Stomach (tissue), 4 donors: ENCODE data around the gene BUD13.

Experiments used
- EP300 ChIP-seq: sonication (generic); formaldehyde crosslinking; IDR thresholded peaks from one replicate; pipeline ENCODE4 v1.6.1; 2017; ENCODE audit warnings: antibody characterized with exemption
- POLR2A ChIP-seq, 4 donors: fragments of 450-650 bp; IDR thresholded peaks; one replicate each; pipeline ENCODE4 v1.6.1; 2016; ENCODE audit warnings: antibody characterized with exemption in 4 of 4, control low read depth in 2 of 4, mild to moderate bottlenecking in 1 of 4, moderate library complexity in 1 of 4
- POLR2AphosphoS5 ChIP-seq, 3 donors: sonication (generic); formaldehyde crosslinking; IDR thresholded peaks; one replicate each; pipeline ENCODE4 v1.6.1; 2016; ENCODE audit warnings: antibody characterized with exemption in 3 of 3
- TF ChIP-seq, protein P1 (sequence below), 7 experiments: fragments of 450-650 bp in 4 of 7; fragments of 200-600 bp in 3 of 7; sonication (generic) in 3 of 7; IDR thresholded peaks; one replicate each; pipeline ENCODE4 v1.5.1; 2016 to 2019; ENCODE audit warnings: antibody characterized with exemption in 7 of 7, control low read depth in 2 of 7, mild to moderate bottlenecking in 1 of 7

DNA sequence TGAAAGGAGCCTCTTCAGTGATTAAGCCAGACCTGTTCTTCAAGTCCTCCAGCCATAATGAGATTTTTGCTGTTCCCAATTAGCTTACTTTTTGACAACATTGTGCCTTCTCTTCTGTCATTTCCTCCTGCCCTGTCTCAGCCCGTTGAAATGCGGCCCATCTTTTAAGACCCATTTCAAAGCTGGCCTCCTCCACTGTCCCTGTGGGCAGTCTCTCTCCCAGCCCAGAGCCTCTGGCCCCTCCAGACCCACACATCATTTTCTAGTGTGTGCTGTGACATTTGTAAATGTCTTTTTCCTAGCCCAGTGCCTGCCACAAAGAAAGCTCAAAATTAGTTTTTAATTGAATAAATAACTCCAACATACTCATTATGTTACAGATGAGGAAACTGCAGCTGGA lies 70.9 kb downstream of the BUD13 start:
- TF ChIP-seq, protein P1, sequence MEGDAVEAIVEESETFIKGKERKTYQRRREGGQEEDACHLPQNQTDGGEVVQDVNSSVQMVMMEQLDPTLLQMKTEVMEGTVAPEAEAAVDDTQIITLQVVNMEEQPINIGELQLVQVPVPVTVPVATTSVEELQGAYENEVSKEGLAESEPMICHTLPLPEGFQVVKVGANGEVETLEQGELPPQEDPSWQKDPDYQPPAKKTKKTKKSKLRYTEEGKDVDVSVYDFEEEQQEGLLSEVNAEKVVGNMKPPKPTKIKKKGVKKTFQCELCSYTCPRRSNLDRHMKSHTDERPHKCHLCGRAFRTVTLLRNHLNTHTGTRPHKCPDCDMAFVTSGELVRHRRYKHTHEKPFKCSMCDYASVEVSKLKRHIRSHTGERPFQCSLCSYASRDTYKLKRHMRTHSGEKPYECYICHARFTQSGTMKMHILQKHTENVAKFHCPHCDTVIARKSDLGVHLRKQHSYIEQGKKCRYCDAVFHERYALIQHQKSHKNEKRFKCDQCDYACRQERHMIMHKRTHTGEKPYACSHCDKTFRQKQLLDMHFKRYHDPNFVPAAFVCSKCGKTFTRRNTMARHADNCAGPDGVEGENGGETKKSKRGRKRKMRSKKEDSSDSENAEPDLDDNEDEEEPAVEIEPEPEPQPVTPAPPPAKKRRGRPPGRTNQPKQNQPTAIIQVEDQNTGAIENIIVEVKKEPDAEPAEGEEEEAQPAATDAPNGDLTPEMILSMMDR (IDR thresholded peaks at IDR 0.05): no peak
- TF ChIP-seq POLR2AphosphoS5 (IDR thresholded peaks at IDR 0.05): no peak
- TF ChIP-seq EP300: no peak
- no peak for TF ChIP-seq POLR2A (IDR thresholded peaks at IDR 0.05)
